Stomach (tissue), 9 donors: ENCODE data around the gene SLC35G1. TPM values are rescaled to one million over a fixed set of nuclear protein-coding genes. Genes with fewer than 3 reads are reported as not detected.

ENCODE experiments used
- DNase-seq, 2 donors: peaks; one replicate each; pipeline versions ENCODE4 v3.0.0 to v3.0.0-alpha.2; 2013 to 2019
- H3K27ac ChIP-seq, 5 donors: fragments of 200-600 bp in 4 of 5; sonication (generic) in 4 of 5; one replicate each; pipeline ENCODE4 v1.5.1; 2013 to 2019; ENCODE audit warnings: mild to moderate bottlenecking in 1 of 5, moderate library complexity in 1 of 5
- H3K27me3 ChIP-seq, 3 donors: fragments of 200-600 bp; sonication (generic); one replicate each; pipeline ENCODE4 v1.5.1; 2017 to 2019; ENCODE audit warnings: mixed run types in 1 of 3
- H3K36me3 ChIP-seq, 4 donors: fragments of 200-600 bp; sonication (generic); 1 replicate in 3 of 4; 2 replicates in 1 of 4; pipeline ENCODE4 v1.5.1; 2016 to 2019
- H3K4me1 ChIP-seq, 4 donors: fragments of 200-600 bp; sonication (generic); one replicate each; pipeline ENCODE4 v1.5.1; 2016 to 2019
- H3K4me3 ChIP-seq, 4 donors: fragments of 200-600 bp; sonication (generic) in 3 of 4; one replicate each; pipeline ENCODE4 v1.5.1; 2016 to 2019; ENCODE audit warnings: mild to moderate bottlenecking in 1 of 4
- H3K9me3 ChIP-seq, 4 donors: fragments of 200-600 bp; sonication (generic); one replicate each; pipeline ENCODE4 v1.5.1; 2016 to 2019
- CTCF ChIP-seq, 7 experiments: fragments of 450-650 bp in 4 of 7; fragments of 200-600 bp in 3 of 7; sonication (generic) in 3 of 7; IDR thresholded peaks; one replicate each; pipeline ENCODE4 v1.5.1; 2016 to 2019; ENCODE audit warnings: antibody characterized with exemption in 7 of 7, control low read depth in 2 of 7, mild to moderate bottlenecking in 1 of 7
- EP300 ChIP-seq: sonication (generic); formaldehyde crosslinking; IDR thresholded peaks from one replicate; pipeline ENCODE4 v1.6.1; 2017; ENCODE audit warnings: antibody characterized with exemption
- POLR2A ChIP-seq, 4 donors: fragments of 450-650 bp; IDR thresholded peaks; one replicate each; pipeline ENCODE4 v1.6.1; 2016; ENCODE audit warnings: antibody characterized with exemption in 4 of 4, control low read depth in 2 of 4, mild to moderate bottlenecking in 1 of 4, moderate library complexity in 1 of 4
- POLR2AphosphoS5 ChIP-seq, 3 donors: sonication (generic); formaldehyde crosslinking; IDR thresholded peaks; one replicate each; pipeline ENCODE4 v1.6.1; 2016; ENCODE audit warnings: antibody characterized with exemption in 3 of 3
- WGBS, 5 donors: extraction: QIAGEN DNeasy Blood & Tissue Kit in 3 of 5; methylation state at CpG; one replicate each; pipeline versions ENCODE4 v1.1.5 to v1.1.7; 2013 to 2018; 5-methylcytosine and 5-hydroxymethylcytosine counted together
- intact Hi-C: fragments of 100-400 bp; cut with DNase I; formaldehyde crosslinking; loops from one replicate; pipeline ENCODE4 v1.15.1; 2023; ENCODE audit warnings: low total_unique reads
- polyA plus RNA-seq, 3 donors: library from polyadenylated mRNA; stranded (reverse); fragments of 200-250 nt; gene quantifications; one replicate each; pipeline ENCODE4 v1.2.3, GENCODE V29; 2013
- total RNA-seq, 5 donors: library from RNA; depleted of rRNA; stranded (reverse); fragments of >200 nt; gene quantifications; one replicate each; pipeline versions ENCODE4 v1.1.0 to v1.2.3, GENCODE V29; 2014 to 2016
- donor health status: healthy with polysubstance abuse.
- donor health status: Bipolar disorder and iron deficiency.
- donor health status: healthy.

SLC35G1 gene
- total and polyA plus RNA-seq, 8 donors: 1.8 to 13.8 (median 4.5) TPM

- H3K36me3 ChIP-seq: no peaks in the 10 kb centered on the region
Observed at GRCh38 chr10:93859049-93859655, 34.6 kb upstream of the SLC35G1 start.

GRCh38 chr10:93861825-93862224, 32.0 kb upstream of the SLC35G1 start:
- H3K27ac ChIP-seq: no peak overlapping the region
- no peaks in the 10 kb centered on the region for H3K27me3 ChIP-seq
- peaks cover 0 to 5% (median 0%) of the 10 kb centered on the region in 4 donors for H3K4me1 ChIP-seq
- 84 to 91% (median 86%) methylated on average over 2 of the region's 2 CpGs for WGBS, 5 donors
- no peaks in the 10 kb centered on the region for H3K36me3 ChIP-seq
- intact Hi-C loops: no loop called here
- TF ChIP-seq POLR2A (IDR thresholded peaks at IDR 0.05): no peak
- TF ChIP-seq POLR2AphosphoS5 (IDR thresholded peaks at IDR 0.05): no peak
- TF ChIP-seq CTCF (IDR thresholded peaks at IDR 0.05): no peak
- no peak for TF ChIP-seq EP300
- DNase-seq: no peak
- H3K9me3 ChIP-seq: no peaks in the 10 kb centered on the region
- H3K4me3 ChIP-seq: no peak overlapping the region

More at GRCh38 chr10:93859049-93859655, 34.6 kb upstream of the SLC35G1 start:
- Histone ChIP-seq H3K4me1 (peaks cover 0 to 10% (median 5%) of the 10 kb centered on the region in 4 donors), H3K27ac (no peak overlapping the region), H3K4me3 (no peak overlapping the region), H3K9me3 (no peaks in the 10 kb centered on the region), H3K27me3 (no peaks in the 10 kb centered on the region)
- intact Hi-C loops: no loop called here
- no peak for TF ChIP-seq POLR2A (IDR thresholded peaks at IDR 0.05)
- no peak for TF ChIP-seq EP300
- TF ChIP-seq CTCF (IDR thresholded peaks at IDR 0.05): peak in 1 of 7 experiments; percentile 27
- WGBS, 5 donors: 25 to 37% (median 31%) methylated on average over 3 of the region's 3 CpGs
- DNase-seq: peak in 1 of 2 donors; percentile 29

- H3K27ac ChIP-seq: no peak overlapping the region
- no peaks in the 10 kb centered on the region for H3K36me3 ChIP-seq
- H3K27me3 ChIP-seq: no peaks in the 10 kb centered on the region
- intact Hi-C loops: no loop called here
- no peaks in the 10 kb centered on the region for H3K4me1 ChIP-seq
- no peak for DNase-seq
- TF ChIP-seq POLR2A (IDR thresholded peaks at IDR 0.05) (no peak), CTCF (IDR thresholded peaks at IDR 0.05) (no peak), POLR2AphosphoS5 (IDR thresholded peaks at IDR 0.05) (no peak), EP300 (no peak)
- 76 to 90% (median 86%) methylated on average over 5 to 6 of the region's 6 CpGs for WGBS, 5 donors
- H3K9me3 ChIP-seq: no peaks in the 10 kb centered on the region
- no peak overlapping the region for H3K4me3 ChIP-seq
Observed at GRCh38 chr10:93865794-93866425, 27.9 kb upstream of the SLC35G1 start.

DNA sequence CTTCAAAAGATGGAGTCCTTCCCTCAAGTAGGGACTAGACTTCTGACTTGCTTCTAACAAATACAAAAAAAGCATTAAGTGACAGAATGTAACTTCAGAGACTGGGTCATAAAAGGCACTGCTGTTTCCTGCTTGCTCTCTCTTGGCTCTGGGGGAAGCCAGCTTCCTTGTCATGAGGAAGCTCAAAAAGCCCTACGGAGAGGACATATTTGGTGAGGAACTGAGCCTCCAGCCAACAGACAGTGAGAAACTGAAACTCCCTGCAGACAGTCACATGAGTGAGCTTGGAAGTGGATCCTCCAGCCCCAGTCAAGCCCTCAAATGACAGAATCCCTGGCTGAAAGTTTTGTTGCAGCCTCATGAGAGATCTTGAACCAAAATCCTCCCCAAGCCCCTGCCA, 26.3 kb upstream of the SLC35G1 start:
- no peak for TF ChIP-seq POLR2AphosphoS5 (IDR thresholded peaks at IDR 0.05)
- Histone ChIP-seq H3K9me3 (no peaks in the 10 kb centered on the region), H3K27me3 (no peaks in the 10 kb centered on the region), H3K36me3 (no peaks in the 10 kb centered on the region), H3K4me1 (no peaks in the 10 kb centered on the region), H3K27ac (no peak overlapping the region), H3K4me3 (no peak overlapping the region)
- WGBS, 5 donors: 69 to 85% (median 70%) methylated on average over 1 of the region's 1 CpG
- DNase-seq: no peak
- intact Hi-C loops: no loop called here

GRCh38 chr10:93871671-93872204, 22.0 kb upstream of the SLC35G1 start:
- TF ChIP-seq POLR2A (IDR thresholded peaks at IDR 0.05): no peak
- TF ChIP-seq EP300: no peak
- no peak for TF ChIP-seq POLR2AphosphoS5 (IDR thresholded peaks at IDR 0.05)
- no peak for TF ChIP-seq CTCF (IDR thresholded peaks at IDR 0.05)
- H3K27ac ChIP-seq: no peak overlapping the region

More at GRCh38 chr10:93871671-93872204, 22.0 kb upstream of the SLC35G1 start:
- WGBS, 5 donors: 42 to 58% (median 51%) methylated on average over 2 of the region's 2 CpGs
- DNase-seq: peak in 1 of 2 donors; percentile 36
- Histone ChIP-seq H3K4me1 (peaks cover 0 to 9% (median 3%) of the 10 kb centered on the region in 4 donors), H3K4me3 (no peak overlapping the region), H3K9me3 (no peaks in the 10 kb centered on the region), H3K36me3 (no peaks in the 10 kb centered on the region), H3K27me3 (no peaks in the 10 kb centered on the region)
- intact Hi-C loops: no loop called here
